Stimulated activated CD4-positive, alpha-beta T cell treated with anti-CD3 and anti-CD28 coated beads, Interleukin-4, amount 100 ng/mL, for 1 hour (primary cell): ENCODE data around the gene EPS8L2.

Source experiments
- DNase-seq: peaks from one replicate; pipeline ENCODE4 v3.0.0-alpha.2; 2020

Gene EPS8L2

GRCh38 chr11:704781-705645, 1.0 kb upstream of the EPS8L2 start:
- no peak for DNase-seq

GRCh38 chr11:706439-706956, 467 bp downstream of the EPS8L2 start:
- no peak for DNase-seq

- DNase-seq, result no peak
These were observed 1.2 kb downstream of the EPS8L2 start for GRCh38 chr11:706957-707816.

- no peak for DNase-seq
These were observed 1.9 kb downstream of the EPS8L2 start for GRCh38 chr11:707817-708420.

GRCh38 chr11:708511-708910, 2.5 kb downstream of the EPS8L2 start:
- DNase-seq, result no peak

DNA sequence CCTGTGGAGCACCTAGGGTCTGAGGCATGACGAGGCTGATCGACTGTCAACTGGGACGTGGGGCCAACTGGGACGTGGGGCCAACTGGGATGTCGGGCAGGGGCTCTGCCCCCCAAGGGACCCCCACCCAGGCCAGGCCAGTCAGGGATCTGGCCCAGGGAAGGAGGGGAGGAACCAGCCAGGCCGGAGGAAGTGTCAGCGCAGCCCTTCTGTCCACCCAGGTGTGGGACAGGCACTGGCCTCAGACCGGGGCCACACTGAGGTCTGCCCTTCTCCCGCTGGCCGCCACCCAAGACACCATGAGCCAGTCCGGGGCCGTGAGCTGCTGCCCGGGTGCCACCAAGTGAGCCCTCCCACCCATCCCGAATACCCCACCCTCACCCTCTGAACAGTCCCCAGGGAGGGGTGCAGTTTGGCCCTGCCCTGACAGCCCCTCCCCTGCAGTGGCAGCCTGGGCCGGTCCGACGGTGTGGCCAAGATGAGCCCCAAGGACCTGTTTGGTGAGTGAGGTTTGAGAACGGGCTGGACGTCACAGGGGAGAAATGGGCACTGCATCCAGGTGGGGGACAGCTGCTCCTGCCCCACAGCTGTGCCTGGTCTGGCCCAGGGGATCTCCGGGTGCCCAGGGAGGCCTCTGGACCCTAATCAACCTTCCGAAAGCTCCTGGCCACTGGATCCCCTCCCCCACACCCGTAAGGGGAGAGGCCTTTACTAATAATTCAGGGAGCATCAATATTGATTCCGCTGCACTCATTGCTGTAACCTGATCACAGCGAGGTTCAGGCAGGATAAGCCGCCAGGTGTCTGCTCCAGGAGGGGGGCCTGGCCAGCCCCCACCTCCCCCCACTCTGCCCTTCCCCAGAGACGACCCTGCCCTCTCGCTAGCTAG, 3.3 kb downstream of the EPS8L2 start:
- no peak for DNase-seq

- DNase-seq, result no peak
These were observed 8.4 kb downstream of the EPS8L2 start for GRCh38 chr11:714436-714835.

DNA sequence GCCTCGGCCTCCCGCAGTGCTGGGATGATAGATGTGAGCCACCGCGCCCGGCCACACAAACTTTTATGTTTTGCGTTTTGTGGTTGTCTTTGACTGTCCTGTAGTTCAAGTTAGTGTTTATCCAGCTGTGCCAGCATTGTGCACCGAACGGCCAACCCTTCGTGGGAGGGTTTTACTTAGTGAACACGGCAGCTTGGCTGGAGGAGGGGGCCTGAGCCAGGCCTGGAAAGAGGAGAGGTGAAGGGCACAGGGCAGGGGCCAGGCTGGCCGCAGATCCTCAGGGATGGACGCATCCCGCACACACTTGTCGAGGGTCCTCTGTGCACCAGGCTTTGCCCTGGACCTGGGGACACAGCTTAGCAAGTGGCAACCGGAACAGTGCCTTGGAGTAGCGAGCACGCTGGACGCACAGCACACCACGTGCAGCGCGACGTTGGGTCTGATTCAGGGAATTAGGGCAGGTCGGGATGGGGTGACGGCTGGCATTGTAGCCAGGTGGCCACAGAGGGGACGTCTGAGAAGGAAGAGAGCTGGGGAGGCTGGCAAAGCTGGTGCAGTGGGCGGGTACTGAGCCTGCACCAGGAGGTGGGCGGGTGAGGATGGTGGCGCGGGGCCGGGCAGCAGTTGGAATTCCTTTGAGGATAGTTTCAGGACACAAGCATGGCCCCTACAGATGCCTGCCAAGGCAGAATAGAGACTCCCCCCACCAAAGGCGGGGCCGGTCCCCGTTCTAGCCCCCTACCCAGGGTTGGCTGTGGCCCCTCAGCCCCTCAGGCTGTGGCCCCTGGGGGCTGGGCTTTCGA, 13.4 kb downstream of the EPS8L2 start:
- no peak for DNase-seq

- DNase-seq, result no peak
These were observed 14.1 kb downstream of the EPS8L2 start for GRCh38 chr11:720017-720641.

DNA sequence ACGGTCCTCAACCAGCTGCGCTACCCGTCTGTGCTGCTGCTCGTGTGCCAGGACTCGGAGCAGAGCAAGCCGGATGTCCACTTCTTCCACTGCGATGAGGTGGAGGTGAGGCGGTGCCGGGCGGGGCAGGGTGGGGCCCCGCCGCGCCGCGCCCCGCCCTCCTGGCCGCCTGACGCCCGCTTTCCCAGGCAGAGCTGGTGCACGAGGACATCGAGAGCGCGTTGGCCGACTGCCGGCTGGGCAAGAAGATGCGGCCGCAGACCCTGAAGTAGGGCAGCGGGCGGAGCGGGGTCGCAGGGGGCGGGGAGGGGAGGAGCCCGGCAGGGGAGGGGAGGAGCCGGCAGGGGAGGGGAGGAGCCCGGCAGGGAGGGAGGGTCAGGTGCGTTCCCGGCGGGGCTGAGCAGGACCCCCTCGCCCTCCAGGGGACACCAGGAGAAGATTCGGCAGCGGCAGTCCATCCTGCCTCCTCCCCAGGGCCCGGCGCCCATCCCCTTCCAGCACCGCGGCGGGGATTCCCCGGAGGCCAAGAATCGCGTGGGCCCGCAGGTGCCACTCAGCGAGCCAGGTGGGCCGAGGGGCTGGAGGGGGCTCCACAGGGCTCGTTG, 14.7 kb downstream of the EPS8L2 start:
- DNase-seq, result peak; percentile 30

DNA sequence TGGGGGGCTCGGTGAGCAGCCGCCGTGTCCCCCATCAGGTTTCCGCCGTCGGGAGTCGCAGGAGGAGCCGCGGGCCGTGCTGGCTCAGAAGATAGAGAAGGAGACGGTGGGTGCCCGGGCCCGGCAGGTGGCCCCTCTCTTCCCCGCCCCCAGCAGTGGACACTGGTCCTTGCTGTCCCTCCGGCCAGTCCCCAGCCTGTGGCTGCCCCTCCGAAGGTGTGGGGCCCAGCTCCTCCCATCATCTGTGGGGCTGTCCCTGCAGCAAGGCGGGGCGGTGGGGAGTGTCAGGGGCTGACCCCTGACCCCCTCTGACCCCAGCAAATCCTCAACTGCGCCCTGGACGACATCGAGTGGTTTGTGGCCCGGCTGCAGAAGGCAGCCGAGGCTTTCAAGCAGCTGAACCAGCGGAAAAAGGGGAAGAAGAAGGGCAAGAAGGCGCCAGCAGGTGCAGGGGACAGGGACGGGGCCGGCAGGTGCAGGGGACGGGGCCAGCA, 15.3 kb downstream of the EPS8L2 start:
- DNase-seq, result no peak

DNA sequence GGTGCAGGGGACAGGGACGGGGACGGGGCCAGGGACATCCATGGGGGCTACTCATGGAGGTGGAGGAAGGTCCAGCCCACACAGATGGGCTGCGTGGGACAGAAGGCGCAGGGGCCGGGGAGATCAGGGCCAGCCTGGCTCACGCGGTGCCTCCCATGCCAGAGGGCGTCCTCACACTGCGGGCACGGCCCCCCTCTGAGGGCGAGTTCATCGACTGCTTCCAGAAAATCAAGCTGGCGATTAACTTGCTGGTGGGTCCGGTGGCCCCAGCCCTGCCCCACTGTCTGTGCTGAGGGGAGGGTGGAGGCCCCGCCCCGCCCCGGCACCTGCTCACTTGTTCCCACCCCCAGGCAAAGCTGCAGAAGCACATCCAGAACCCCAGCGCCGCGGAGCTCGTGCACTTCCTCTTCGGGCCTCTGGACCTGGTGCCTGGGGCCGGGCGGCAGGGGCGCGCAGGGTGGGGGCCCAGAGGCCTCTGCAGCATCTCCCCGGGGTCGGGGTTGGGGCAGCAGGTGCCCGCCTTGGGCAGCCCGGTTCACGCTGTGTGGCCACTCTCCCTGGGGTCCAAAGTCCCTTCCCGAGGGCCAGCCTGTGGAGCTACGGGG, 15.8 kb downstream of the EPS8L2 start:
- peak; percentile 53 for DNase-seq

- DNase-seq, result no peak
These were observed 16.3 kb downstream of the EPS8L2 start for GRCh38 chr11:722346-722811.

GRCh38 chr11:723120-723883, 17.3 kb downstream of the EPS8L2 start:
- peak; percentile 55 for DNase-seq

DNA sequence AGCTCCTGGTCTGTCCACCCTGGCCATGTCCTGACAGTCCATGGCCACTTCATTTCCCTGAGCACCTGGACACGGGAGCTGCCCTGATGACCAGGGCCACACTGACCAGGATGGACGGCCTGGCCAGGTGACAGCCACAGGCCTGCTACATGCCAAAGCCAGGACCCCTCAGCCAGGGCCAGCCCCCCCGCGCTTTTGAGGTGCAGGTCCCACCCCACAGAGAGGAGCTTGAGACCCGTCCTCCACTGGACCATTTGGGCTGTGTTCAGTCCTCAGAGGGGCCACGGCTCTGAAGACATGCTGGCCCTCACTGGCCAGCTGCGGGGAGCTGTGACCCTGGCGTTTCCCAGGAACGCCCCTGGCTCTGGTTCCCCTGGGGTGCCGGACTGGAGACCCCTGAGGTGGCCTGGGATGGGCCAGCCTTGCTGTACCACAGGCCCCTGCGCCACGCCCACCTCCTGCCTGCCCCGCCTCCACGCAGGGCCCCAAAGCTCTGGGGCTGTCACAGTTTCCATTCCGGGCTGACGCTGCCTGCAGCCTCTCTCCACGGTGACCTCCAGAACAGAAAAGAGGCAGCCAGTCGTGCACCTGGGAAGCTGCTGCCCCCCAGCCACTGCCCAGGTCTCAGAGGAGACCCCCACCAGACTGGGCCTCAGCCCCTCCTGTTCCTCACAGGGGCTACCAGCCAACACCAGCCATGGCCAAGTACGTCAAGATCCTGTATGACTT, 18.2 kb downstream of the EPS8L2 start:
- DNase-seq, result no peak

DNA sequence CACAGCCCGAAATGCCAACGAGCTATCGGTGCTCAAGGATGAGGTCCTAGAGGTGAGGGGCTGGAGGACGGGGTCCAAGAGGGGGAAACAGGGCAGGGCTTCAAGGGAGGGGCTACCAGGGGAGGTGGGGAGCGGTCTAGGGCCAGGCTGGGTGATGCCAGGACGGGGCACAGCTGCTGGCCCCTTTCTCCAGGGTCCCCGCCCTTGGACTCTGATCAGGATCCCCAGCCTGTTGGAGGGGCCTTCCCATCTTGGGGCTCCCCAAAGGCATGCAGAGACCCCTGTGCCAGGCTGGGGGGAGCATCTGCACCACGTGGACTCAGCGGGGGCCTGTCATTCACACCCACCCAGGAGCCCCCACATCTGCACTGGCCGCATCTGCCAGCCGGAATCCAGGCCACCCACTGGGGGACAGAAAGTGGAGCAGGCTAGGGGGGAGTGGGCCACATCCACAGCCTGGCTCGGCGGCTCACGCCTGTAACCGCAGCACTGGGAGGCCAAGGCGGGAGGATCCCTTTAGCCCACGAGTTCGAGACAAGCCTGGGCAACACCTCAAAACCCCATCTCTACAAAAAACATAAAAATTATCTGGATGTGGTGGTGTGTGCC, 18.9 kb downstream of the EPS8L2 start:
- DNase-seq, result no peak

DNA sequence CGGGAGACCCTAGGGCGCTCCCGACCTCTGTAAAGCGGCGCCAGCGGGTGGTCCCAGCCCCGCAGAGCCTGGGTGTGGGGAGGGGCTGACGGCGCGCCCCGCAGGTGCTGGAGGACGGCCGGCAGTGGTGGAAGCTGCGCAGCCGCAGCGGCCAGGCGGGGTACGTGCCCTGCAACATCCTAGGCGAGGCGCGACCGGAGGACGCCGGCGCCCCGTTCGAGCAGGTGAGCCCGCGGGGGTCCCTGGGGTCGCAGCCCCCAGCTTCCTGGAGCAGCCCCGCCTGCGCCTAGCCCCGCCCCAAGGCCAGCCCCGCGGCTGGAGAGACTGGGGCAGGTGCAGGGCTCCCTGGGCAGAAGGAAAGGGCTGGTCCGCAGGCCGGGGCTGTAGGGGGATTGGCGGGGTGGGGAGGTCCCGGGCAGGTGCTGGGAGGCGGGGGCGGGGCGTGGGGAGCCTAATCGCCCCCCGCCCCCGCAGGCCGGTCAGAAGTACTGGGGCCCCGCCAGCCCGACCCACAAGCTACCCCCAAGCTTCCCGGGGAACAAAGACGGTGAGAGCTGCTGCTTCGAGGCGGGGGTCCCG, 19.7 kb downstream of the EPS8L2 start:
- DNase-seq, result no peak
